Measurements from ENCODE around the gene WNT7B. TPM values are rescaled to one million over a fixed set of nuclear protein-coding genes. Genes with fewer than 3 reads are reported as not detected.

Gene WNT7B
- total RNA-seq, 4 donors from 2014 or later, result not detected

- DNase-seq, result no peak
- Histone ChIP-seq H3K27me3 (peaks cover 16% of the 10 kb centered on the region), H3K36me3 (no peaks in the 10 kb centered on the region), H3K4me3 (no peak overlapping the region), H3K4me1 (no peaks in the 10 kb centered on the region), H3K9me3 (no peaks in the 10 kb centered on the region), H3K27ac (no peak overlapping the region)
- TF ChIP-seq EP300 (IDR thresholded peaks at IDR 0.05; ENCODE audit: low read depth) (no peak), CTCF (IDR thresholded peaks at IDR 0.05) (no peak), POLR2A (IDR thresholded peaks at IDR 0.05) (no peak), POLR2AphosphoS5 (IDR thresholded peaks at IDR 0.05) (no peak)
- intact Hi-C loops (cut with DNase I; ENCODE audit: low total_unique reads) (no loop called here), in situ Hi-C loops (cut with MboI; ENCODE audit: low pct_ligation_motif_present in 1 of 4, low pct_unique_long_range_greater_than_20kb in 1 of 4, low sequenced_read_pairs in 3 of 4) (no loop called here)
- WGBS, 2 donors (ENCODE audit: low coverage in 1 of 2), result 58 to 60% methylated on average over 1 to 12 of the region's 15 CpGs
Observed at GRCh38 chr22:45919504-45920286, 57.3 kb downstream of the WNT7B start.

GRCh38 chr22:45918459-45919370, 58.2 kb downstream of the WNT7B start:
- DNase-seq, result no peak
- H3K4me3 ChIP-seq, result no peak overlapping the region
- peaks cover 12% of the 10 kb centered on the region for H3K27me3 ChIP-seq
- in situ Hi-C loops (cut with MboI; ENCODE audit: low pct_ligation_motif_present in 1 of 4, low pct_unique_long_range_greater_than_20kb in 1 of 4, low sequenced_read_pairs in 3 of 4) (no loop called here), intact Hi-C loops (cut with DNase I; ENCODE audit: low total_unique reads) (no loop called here)
- no peaks in the 10 kb centered on the region for H3K9me3 ChIP-seq
- H3K4me1 ChIP-seq, result no peaks in the 10 kb centered on the region
- no peaks in the 10 kb centered on the region for H3K36me3 ChIP-seq
- TF ChIP-seq POLR2A (IDR thresholded peaks at IDR 0.05) (no peak), CTCF (IDR thresholded peaks at IDR 0.05) (no peak), EP300 (IDR thresholded peaks at IDR 0.05; ENCODE audit: low read depth) (no peak), POLR2AphosphoS5 (IDR thresholded peaks at IDR 0.05) (no peak)
- WGBS, 2 donors (ENCODE audit: low coverage in 1 of 2), result 63% methylated on average over 33 of the region's 35 CpGs; no CpG with 5 or more reads in 1 of the 2 donors
- H3K27ac ChIP-seq, result no peak overlapping the region

- DNase-seq, result no peak
- Histone ChIP-seq H3K36me3 (no peaks in the 10 kb centered on the region), H3K4me3 (no peak overlapping the region), H3K27me3 (peaks cover 12% of the 10 kb centered on the region), H3K27ac (no peak overlapping the region), H3K4me1 (no peaks in the 10 kb centered on the region), H3K9me3 (no peaks in the 10 kb centered on the region)
- TF ChIP-seq CTCF (IDR thresholded peaks at IDR 0.05) (no peak), POLR2A (IDR thresholded peaks at IDR 0.05) (no peak), POLR2AphosphoS5 (IDR thresholded peaks at IDR 0.05) (no peak), EP300 (IDR thresholded peaks at IDR 0.05; ENCODE audit: low read depth) (no peak)
- intact Hi-C loops (cut with DNase I; ENCODE audit: low total_unique reads), result no loop called here
- in situ Hi-C loops (cut with MboI; ENCODE audit: low pct_ligation_motif_present in 1 of 4, low pct_unique_long_range_greater_than_20kb in 1 of 4, low sequenced_read_pairs in 3 of 4), result no loop called here
- WGBS, 2 donors (ENCODE audit: low coverage in 1 of 2), result 62 to 82% methylated on average over 8 to 14 of the region's 14 CpGs
Observed at GRCh38 chr22:45917700-45918458, 59.1 kb downstream of the WNT7B start.

- no peaks in the 10 kb centered on the region for H3K36me3 ChIP-seq
- DNase-seq, result no peak
- peaks cover 7% of the 10 kb centered on the region for H3K27me3 ChIP-seq
- no peak overlapping the region for H3K27ac ChIP-seq
- 58% methylated on average over 12 of the region's 12 CpGs; no CpG with 5 or more reads in 1 of the 2 donors for WGBS, 2 donors (ENCODE audit: low coverage in 1 of 2)
- no peak for TF ChIP-seq EP300 (IDR thresholded peaks at IDR 0.05; ENCODE audit: low read depth)
- no peak overlapping the region for H3K4me3 ChIP-seq
- no peaks in the 10 kb centered on the region for H3K4me1 ChIP-seq
- intact Hi-C loops (cut with DNase I; ENCODE audit: low total_unique reads), result no loop called here
- H3K9me3 ChIP-seq, result no peaks in the 10 kb centered on the region
- in situ Hi-C loops (cut with MboI; ENCODE audit: low pct_ligation_motif_present in 1 of 4, low pct_unique_long_range_greater_than_20kb in 1 of 4, low sequenced_read_pairs in 3 of 4), result no loop called here
Observed at GRCh38 chr22:45917146-45917545, 59.8 kb downstream of the WNT7B start.

Measured in transverse colon (tissue), 4 donors.